ENCODE data around the gene RTN4R.
"Not testable (repeated sequence)": the region's sequence is repeated elsewhere in the genome, so short reads cannot be mapped to it uniquely, and the experiment has no call there.

The RTN4R gene

GRCh38 chr22:20271114-20271994 is 3.2 kb upstream of the RTN4R start:
- DNase-seq (ENCODE audit: low read depth): no peak

- not testable (repeated sequence) for DNase-seq (ENCODE audit: low read depth)
Measured at GRCh38 chr22:20270190-20271113, 2.3 kb upstream of the RTN4R start.

GRCh38 chr22:20269673-20270072 is 1.6 kb upstream of the RTN4R start:
- DNase-seq (ENCODE audit: low read depth): not testable (repeated sequence)

- DNase-seq (ENCODE audit: low read depth): not testable (repeated sequence)
Measured at GRCh38 chr22:20269201-20269600, 1.1 kb upstream of the RTN4R start.

GRCh38 chr22:20267441-20268278 is 458 bp downstream of the RTN4R start:
- no peak for DNase-seq (ENCODE audit: low read depth)

- not testable (repeated sequence) for DNase-seq (ENCODE audit: low read depth)
Measured at GRCh38 chr22:20266667-20267440, 1.3 kb downstream of the RTN4R start.

- DNase-seq (ENCODE audit: low read depth): not testable (repeated sequence)
Measured at GRCh38 chr22:20265772-20266666, 2.1 kb downstream of the RTN4R start.

GRCh38 chr22:20264614-20265452 is 3.3 kb downstream of the RTN4R start:
- DNase-seq (ENCODE audit: low read depth): no peak

- not testable (repeated sequence) for DNase-seq (ENCODE audit: low read depth)
Measured at GRCh38 chr22:20263404-20264281, 4.5 kb downstream of the RTN4R start.

GRCh38 chr22:20262582-20263147 is 5.5 kb downstream of the RTN4R start:
- no peak for DNase-seq (ENCODE audit: low read depth)

- DNase-seq (ENCODE audit: low read depth): no peak
Measured at GRCh38 chr22:20261848-20262581, 6.1 kb downstream of the RTN4R start.

- DNase-seq (ENCODE audit: low read depth): no peak
Measured at GRCh38 chr22:20260071-20260765, 7.9 kb downstream of the RTN4R start.

GRCh38 chr22:20259327-20259688 is 8.8 kb downstream of the RTN4R start:
- DNase-seq (ENCODE audit: low read depth): no peak

- DNase-seq (ENCODE audit: low read depth): no peak
Measured at GRCh38 chr22:20258584-20259326, 9.4 kb downstream of the RTN4R start.

- DNase-seq (ENCODE audit: low read depth): no peak
Measured at GRCh38 chr22:20258021-20258299, 10.2 kb downstream of the RTN4R start.

Data from stromal cell of bone marrow (primary cell).